Panc1 (cell line): ENCODE results near the gene PFN4.

Experiments used
- POLR2AphosphoS5 ChIP-seq: IDR thresholded peaks from 2 replicates; pipeline ENCODE4 v1.6.1; 2012; ENCODE audit warnings: mild to moderate bottlenecking, low read depth, low read length, moderate library complexity
- REST ChIP-seq, 2 experiments: IDR thresholded peaks; 2 replicates each; pipeline ENCODE4 v1.6.1; 2011 to 2012; ENCODE audit warnings: low read depth in 2 of 2, control low read depth in 1 of 2, low read length in 1 of 2, mild to moderate bottlenecking in 1 of 2, moderate library complexity in 1 of 2; ENCODE audit not compliant: insufficient read depth in 1 of 2
- SIN3A ChIP-seq: IDR thresholded peaks from 2 replicates; pipeline ENCODE4 v1.6.1; 2012; ENCODE audit warnings: low read depth, mild to moderate bottlenecking, low read length, moderate library complexity, borderline replicate concordance; ENCODE audit not compliant: insufficient read depth
- TCF7L2 ChIP-seq: IDR thresholded peaks from 2 replicates; pipeline ENCODE4 v1.6.1; 2011; ENCODE audit warnings: mild to moderate bottlenecking, low read depth, low read length, inconsistent platforms
- TF ChIP-seq, protein P1 (sequence below): fragments of 450-650 bp; IDR thresholded peaks from 2 replicates; pipeline ENCODE4 v1.5.1; 2017; ENCODE audit warnings: mild to moderate bottlenecking

- no peak for TF ChIP-seq POLR2AphosphoS5
- TF ChIP-seq, protein P1, sequence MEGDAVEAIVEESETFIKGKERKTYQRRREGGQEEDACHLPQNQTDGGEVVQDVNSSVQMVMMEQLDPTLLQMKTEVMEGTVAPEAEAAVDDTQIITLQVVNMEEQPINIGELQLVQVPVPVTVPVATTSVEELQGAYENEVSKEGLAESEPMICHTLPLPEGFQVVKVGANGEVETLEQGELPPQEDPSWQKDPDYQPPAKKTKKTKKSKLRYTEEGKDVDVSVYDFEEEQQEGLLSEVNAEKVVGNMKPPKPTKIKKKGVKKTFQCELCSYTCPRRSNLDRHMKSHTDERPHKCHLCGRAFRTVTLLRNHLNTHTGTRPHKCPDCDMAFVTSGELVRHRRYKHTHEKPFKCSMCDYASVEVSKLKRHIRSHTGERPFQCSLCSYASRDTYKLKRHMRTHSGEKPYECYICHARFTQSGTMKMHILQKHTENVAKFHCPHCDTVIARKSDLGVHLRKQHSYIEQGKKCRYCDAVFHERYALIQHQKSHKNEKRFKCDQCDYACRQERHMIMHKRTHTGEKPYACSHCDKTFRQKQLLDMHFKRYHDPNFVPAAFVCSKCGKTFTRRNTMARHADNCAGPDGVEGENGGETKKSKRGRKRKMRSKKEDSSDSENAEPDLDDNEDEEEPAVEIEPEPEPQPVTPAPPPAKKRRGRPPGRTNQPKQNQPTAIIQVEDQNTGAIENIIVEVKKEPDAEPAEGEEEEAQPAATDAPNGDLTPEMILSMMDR: no peak
- TF ChIP-seq REST (IDR thresholded peaks at IDR 0.05; ENCODE audit: insufficient read depth in 1 of 2, low read depth in 2 of 2, low read length in 1 of 2): no peak
- no peak for TF ChIP-seq SIN3A
- TF ChIP-seq TCF7L2: no peak
Measured at GRCh38 chr2:24117902-24118301, 5.2 kb downstream of the PFN4 start.
